Astrocyte (in vitro differentiated cells and primary cell): Measurements from ENCODE around the gene PTPRE. TPM values are rescaled to one million over a fixed set of nuclear protein-coding genes. Genes with fewer than 3 reads are reported as not detected.

Experiments
- DNase-seq: peaks from one replicate; pipeline ENCODE4 v3.0.0-alpha.2; 2010; ENCODE audit warnings: low read depth
- FAIRE-seq: peaks from 2 replicates; lab custom pipeline; 2011; peaks lifted over from hg19 to GRCh38; lab: Jason Lieb, UNC
- H2AFZ ChIP-seq: 2 replicates; pipeline ENCODE4 v1.6.0; 2012; ENCODE audit warnings: low read depth, low read length, inconsistent platforms
- H3K27ac ChIP-seq: 2 replicates; pipeline ENCODE4 v1.5.1; 2011; ENCODE audit warnings: low read depth, low read length, inconsistent platforms
- H3K27me3 ChIP-seq: 2 replicates; pipeline ENCODE4 v1.6.0; 2011; ENCODE audit warnings: low read length, inconsistent platforms; ENCODE audit not compliant: insufficient read depth
- H3K36me3 ChIP-seq: 2 replicates; pipeline ENCODE4 v1.5.1; 2011; ENCODE audit warnings: low read length, inconsistent platforms; ENCODE audit not compliant: insufficient read depth
- H3K4me1 ChIP-seq: 2 replicates; pipeline ENCODE4 v1.5.1; 2011; ENCODE audit warnings: low read length, inconsistent platforms; ENCODE audit not compliant: insufficient read depth
- H3K4me2 ChIP-seq: 2 replicates; pipeline ENCODE4 v1.6.0; 2012; ENCODE audit warnings: low read length, inconsistent platforms
- H3K4me3 ChIP-seq: 2 replicates; pipeline ENCODE4 v1.5.1; 2011; ENCODE audit warnings: low read depth, mild to moderate bottlenecking, low read length, inconsistent platforms; ENCODE audit not compliant: insufficient read depth
- H3K79me2 ChIP-seq: 2 replicates; pipeline ENCODE4 v1.6.0; 2012; ENCODE audit warnings: mild to moderate bottlenecking, low read length, inconsistent platforms; ENCODE audit not compliant: insufficient read depth
- H3K9ac ChIP-seq: 2 replicates; pipeline ENCODE4 v1.6.0; 2012; ENCODE audit warnings: mild to moderate bottlenecking, low read length, inconsistent platforms
- H3K9me3 ChIP-seq: 2 replicates; pipeline ENCODE4 v1.5.1; 2012; ENCODE audit warnings: low read depth, mild to moderate bottlenecking, low read length, inconsistent platforms; ENCODE audit not compliant: insufficient read depth
- H4K20me1 ChIP-seq: 2 replicates; pipeline ENCODE4 v1.6.0; 2012; ENCODE audit warnings: low read length, inconsistent platforms; ENCODE audit not compliant: insufficient read depth
- H3K27ac Mint-ChIP-seq: one replicate; pipeline ENCODE4 v1.8.0; 2021; ENCODE audit warnings: mild to moderate bottlenecking, mixed read lengths; ENCODE audit not compliant: unreplicated experiment
- H3K27me3 Mint-ChIP-seq: one replicate; pipeline ENCODE4 v1.8.0; 2021; ENCODE audit warnings: low read depth, mixed read lengths; ENCODE audit not compliant: unreplicated experiment
- H3K36me3 Mint-ChIP-seq: one replicate; pipeline ENCODE4 v1.8.0; 2021; ENCODE audit warnings: low read depth, mixed read lengths; ENCODE audit not compliant: unreplicated experiment
- H3K4me1 Mint-ChIP-seq: one replicate; pipeline ENCODE4 v1.8.0; 2021; ENCODE audit warnings: low read depth, mixed read lengths; ENCODE audit not compliant: unreplicated experiment
- H3K4me3 Mint-ChIP-seq: one replicate; pipeline ENCODE4 v1.8.0; 2021; ENCODE audit warnings: mild to moderate bottlenecking, moderate library complexity, mixed read lengths; ENCODE audit not compliant: unreplicated experiment
- H3K9me3 Mint-ChIP-seq: one replicate; pipeline ENCODE4 v1.8.0; 2021; ENCODE audit warnings: mild to moderate bottlenecking, mixed read lengths; ENCODE audit not compliant: unreplicated experiment
- CTCF ChIP-seq: IDR thresholded peaks from 2 replicates; pipeline ENCODE4 v1.5.1; 2011; ENCODE audit warnings: low read depth, mild to moderate bottlenecking, inconsistent platforms, low read length, moderate library complexity; ENCODE audit not compliant: insufficient read depth
- EZH2 ChIP-seq: IDR thresholded peaks from 2 replicates; pipeline ENCODE4 v1.6.1; 2012; ENCODE audit warnings: mild to moderate bottlenecking, low read length, inconsistent platforms; ENCODE audit not compliant: insufficient read depth
- total RNA-seq: library from RNA; stranded (reverse); gene quantifications from 2 replicates; pipeline ENCODE4 v1.2.1, GENCODE V29; 2021

PTPRE gene
- total RNA-seq, 1 donor from 2014 or later, result 14.1 TPM

- H3K27me3 Mint-ChIP-seq, result peaks cover 25% of the 10 kb centered on the region
- H3K27me3 ChIP-seq, result peaks cover 5% of the 10 kb centered on the region
- no peaks in the 10 kb centered on the region for H3K36me3 ChIP-seq
- H2AFZ ChIP-seq, result no peak overlapping the region
- H3K9me3 Mint-ChIP-seq, result no peaks in the 10 kb centered on the region
- H3K9ac ChIP-seq, result no peak overlapping the region
- DNase-seq (no peak), FAIRE-seq (no peak)
- no peak overlapping the region for H3K4me2 ChIP-seq
- no peak overlapping the region for H3K27ac Mint-ChIP-seq
- no peaks in the 10 kb centered on the region for H3K36me3 Mint-ChIP-seq
- H4K20me1 ChIP-seq, result no peaks in the 10 kb centered on the region
- no peaks in the 10 kb centered on the region for H3K4me1 ChIP-seq
- H3K79me2 ChIP-seq, result no peaks in the 10 kb centered on the region
- TF ChIP-seq CTCF, result no peak
- no peak for TF ChIP-seq EZH2
- H3K9me3 ChIP-seq, result no peaks in the 10 kb centered on the region
- no peak overlapping the region for H3K27ac ChIP-seq
- H3K4me3 Mint-ChIP-seq, result no peak overlapping the region
- H3K4me3 ChIP-seq, result no peak overlapping the region
- H3K4me1 Mint-ChIP-seq, result peaks cover 9% of the 10 kb centered on the region
Measured at GRCh38 chr10:127880557-127880956, 26.3 kb upstream of the PTPRE start.

GRCh38 chr10:127881262-127881661 is 25.6 kb upstream of the PTPRE start:
- H3K27me3 Mint-ChIP-seq, result peaks cover 25% of the 10 kb centered on the region
- H3K79me2 ChIP-seq, result no peaks in the 10 kb centered on the region
- H3K4me1 Mint-ChIP-seq, result peaks cover 8% of the 10 kb centered on the region
- no peak overlapping the region for H3K27ac ChIP-seq
- no peak overlapping the region for H3K4me3 Mint-ChIP-seq
- no peak overlapping the region for H3K4me2 ChIP-seq
- H3K4me3 ChIP-seq, result no peak overlapping the region
- H3K9ac ChIP-seq, result no peak overlapping the region
- H3K27ac Mint-ChIP-seq, result no peak overlapping the region
- H2AFZ ChIP-seq, result no peak overlapping the region
- FAIRE-seq, result no peak
- no peaks in the 10 kb centered on the region for H3K36me3 ChIP-seq
- H4K20me1 ChIP-seq, result no peaks in the 10 kb centered on the region
- peaks cover 2% of the 10 kb centered on the region for H3K27me3 ChIP-seq
- TF ChIP-seq EZH2 (no peak), CTCF (no peak)
- no peaks in the 10 kb centered on the region for H3K4me1 ChIP-seq
- no peak for DNase-seq
- no peaks in the 10 kb centered on the region for H3K36me3 Mint-ChIP-seq
- H3K9me3 ChIP-seq, result no peaks in the 10 kb centered on the region
- H3K9me3 Mint-ChIP-seq, result no peaks in the 10 kb centered on the region

GRCh38 chr10:127882391-127882790 is 24.5 kb upstream of the PTPRE start:
- Histone ChIP-seq H3K27ac (no peak overlapping the region), H3K9ac (no peak overlapping the region), H3K4me2 (no peak overlapping the region), H3K79me2 (no peaks in the 10 kb centered on the region), H3K4me3 (no peak overlapping the region), H2AFZ (no peak overlapping the region), H3K9me3 (no peaks in the 10 kb centered on the region), H3K4me1 (no peaks in the 10 kb centered on the region), H3K36me3 (no peaks in the 10 kb centered on the region), H3K27me3 (peaks cover 7% of the 10 kb centered on the region), H4K20me1 (no peaks in the 10 kb centered on the region)
- Mint-ChIP-seq H3K4me1 (peaks cover 4% of the 10 kb centered on the region), H3K27ac (no peak overlapping the region), H3K4me3 (no peak overlapping the region), H3K36me3 (no peaks in the 10 kb centered on the region), H3K27me3 (peaks cover 24% of the 10 kb centered on the region), H3K9me3 (no peaks in the 10 kb centered on the region)
- no peak for FAIRE-seq
- TF ChIP-seq EZH2 (no peak), CTCF (no peak)
- no peak for DNase-seq
